Liver (tissue), 3 donors: ENCODE data around the gene ABHD16B.

ENCODE experiments used
- ATF3 ChIP-seq: IDR thresholded peaks from 2 replicates; pipeline ENCODE4 v1.6.1; 2016; ENCODE audit warnings: antibody characterized with exemption
- CTCF ChIP-seq: fragments of 150-350 bp; IDR thresholded peaks from 2 replicates; pipeline ENCODE4 v1.5.1; 2017; ENCODE audit warnings: improper control_type of control experiment, low read depth, low read length; ENCODE audit not compliant: missing input control
- FOXA1 ChIP-seq: IDR thresholded peaks from 2 replicates; pipeline ENCODE4 v1.6.1; 2016; ENCODE audit warnings: antibody characterized with exemption
- GABPA ChIP-seq, 2 donors: IDR thresholded peaks in 1 of 2; conservative IDR thresholded peaks in 1 of 2; 2 replicates each; pipeline ENCODE4 v1.6.1; 2016; ENCODE audit warnings: antibody characterized with exemption in 2 of 2, mild to moderate bottlenecking in 1 of 2, moderate library complexity in 1 of 2
- HNF4A ChIP-seq, 2 donors: conservative IDR thresholded peaks; 2 replicates each; pipeline ENCODE4 v1.6.1; 2016; ENCODE audit warnings: antibody characterized with exemption in 2 of 2, mild to moderate bottlenecking in 2 of 2
- JUND ChIP-seq, 2 donors: IDR thresholded peaks; 2 replicates each; pipeline ENCODE4 v1.6.1; 2016; ENCODE audit warnings: antibody characterized with exemption in 2 of 2
- MAX ChIP-seq: IDR thresholded peaks from 2 replicates; pipeline ENCODE4 v1.6.1; 2016; ENCODE audit warnings: antibody characterized with exemption
- RAD21 ChIP-seq, 2 donors: IDR thresholded peaks; 2 replicates each; pipeline ENCODE4 v1.6.1; 2016; ENCODE audit warnings: antibody characterized with exemption in 2 of 2, mild to moderate bottlenecking in 2 of 2
- REST ChIP-seq: IDR thresholded peaks from 2 replicates; pipeline ENCODE4 v1.6.1; 2016; ENCODE audit warnings: antibody characterized with exemption, mild to moderate bottlenecking
- SP1 ChIP-seq: IDR thresholded peaks from 2 replicates; pipeline ENCODE4 v1.6.1; 2018; ENCODE audit warnings: antibody characterized with exemption, mild to moderate bottlenecking
- TAF1 ChIP-seq: conservative IDR thresholded peaks from 2 replicates; pipeline ENCODE4 v1.6.1; 2016; ENCODE audit warnings: antibody characterized with exemption, mild to moderate bottlenecking
- YY1 ChIP-seq: IDR thresholded peaks from 2 replicates; pipeline ENCODE4 v1.6.1; 2016; ENCODE audit warnings: antibody characterized with exemption, mild to moderate bottlenecking
- donor health status: healthy.
- donor health status: healthy.

- TF ChIP-seq JUND (IDR thresholded peaks at IDR 0.05) (no peak), CTCF (no peak), MAX (peak; percentile 84), YY1 (no peak), ATF3 (no peak), REST (no peak), HNF4A (conservative IDR thresholded peaks at IDR 0.05) (peak; percentile 43), TAF1 (no peak), RAD21 (IDR thresholded peaks at IDR 0.05) (no peak), FOXA1 (no peak), SP1 (peak; percentile 34), GABPA (IDR thresholded peaks at IDR 0.05 in 1 of 2, conservative IDR thresholded peaks at IDR 0.05 in 1 of 2) (peak in 1 of 2 donors; percentile 77)
Observed at GRCh38 chr20:63896264-63897105, 35.2 kb downstream of the ABHD16B start.
